OCI-LY1 (cell line): ENCODE measurements around the gene CCDC92.

Experiments used
- H2AFZ ChIP-seq: fragments of 200-600 bp; sonication (generic), shearing (Covaris generic); 2 replicates; pipeline ENCODE4 v1.6.0; 2014; ENCODE audit warnings: antibody characterized with exemption, mild to moderate bottlenecking, low read length
- H3F3A ChIP-seq: fragments of 200-600 bp; sonication (generic), shearing (Covaris generic); 2 replicates; pipeline ENCODE4 v1.6.0; 2014; ENCODE audit warnings: mild to moderate bottlenecking, antibody characterized with exemption, low read length, moderate library complexity; ENCODE audit not compliant: insufficient read depth
- H3K27ac ChIP-seq: fragments of 200-600 bp; sonication (generic); 2 replicates; pipeline ENCODE4 v1.5.1; 2014; ENCODE audit warnings: low read length, mixed run types, mild to moderate bottlenecking, low read depth; ENCODE audit not compliant: poor library complexity, severe bottlenecking
- H3K27me3 ChIP-seq: fragments of 200-600 bp; sonication (generic); 2 replicates; pipeline ENCODE4 v1.6.0; 2014; ENCODE audit warnings: antibody characterized with exemption, mild to moderate bottlenecking, low read length, moderate library complexity; ENCODE audit not compliant: insufficient read depth
- H3K36me3 ChIP-seq: fragments of 200-600 bp; sonication (generic); 2 replicates; pipeline ENCODE4 v1.6.1; 2014; ENCODE audit warnings: mild to moderate bottlenecking, antibody characterized with exemption, low read length, moderate library complexity, mixed read lengths; ENCODE audit not compliant: insufficient read depth
- H3K4me1 ChIP-seq: fragments of 200-600 bp; sonication (generic); 2 replicates; pipeline ENCODE4 v1.5.1; 2014; ENCODE audit warnings: mild to moderate bottlenecking, low read length, moderate library complexity; ENCODE audit not compliant: insufficient read depth, severe bottlenecking
- H3K4me2 ChIP-seq: fragments of 200-600 bp; sonication (generic), shearing (Covaris generic); 2 replicates; pipeline ENCODE4 v1.6.1; 2014; ENCODE audit warnings: low read length
- H3K4me3 ChIP-seq: fragments of 200-600 bp; sonication (generic); 2 replicates; pipeline ENCODE4 v1.5.1; 2014; ENCODE audit warnings: low read length, low read depth, mild to moderate bottlenecking, mixed read lengths; ENCODE audit not compliant: poor library complexity, severe bottlenecking
- H3K79me2 ChIP-seq: fragments of 200-600 bp; shearing (Covaris generic); 2 replicates; pipeline ENCODE4 v1.6.1; 2016; ENCODE audit warnings: mixed run types, low read length, mixed read lengths; ENCODE audit not compliant: insufficient read depth
- H3K9ac ChIP-seq: fragments of 200-600 bp; sonication (generic), shearing (Covaris generic); 2 replicates; pipeline ENCODE4 v1.6.1; 2014; ENCODE audit warnings: mild to moderate bottlenecking, low read length, mixed read lengths
- H3K9me2 ChIP-seq: fragments of 200-600 bp; sonication (generic), shearing (Covaris generic); 2 replicates; pipeline ENCODE4 v1.6.1; 2014; ENCODE audit warnings: low read depth, mild to moderate bottlenecking, low read length, mixed read lengths
- H3K9me3 ChIP-seq: fragments of 200-600 bp; shearing (Covaris generic); 2 replicates; pipeline ENCODE4 v1.6.1; 2014; ENCODE audit warnings: low read length, mixed read lengths
- H4K20me1 ChIP-seq: fragments of 200-600 bp; sonication (generic), shearing (Covaris generic); 2 replicates; pipeline ENCODE4 v1.6.0; 2016; ENCODE audit warnings: mild to moderate bottlenecking, low read length; ENCODE audit not compliant: insufficient read depth
- CTCF ChIP-seq: fragments of 200-600 bp; sonication (generic), shearing (Covaris generic); IDR thresholded peaks from 2 replicates; pipeline ENCODE4 v1.5.1; 2017; ENCODE audit warnings: mild to moderate bottlenecking, antibody characterized with exemption, low read length, moderate library complexity, mixed read lengths
- EZH2 ChIP-seq: fragments of 200-600 bp; sonication (generic), shearing (Covaris generic); IDR thresholded peaks from 2 replicates; pipeline ENCODE4 v1.8.0; 2017; ENCODE audit warnings: borderline replicate concordance, mixed run types, mild to moderate bottlenecking, antibody characterized with exemption, low read length, moderate library complexity, mixed read lengths

Gene CCDC92

GRCh38 chr12:124011435-124012115 is 38.9 kb upstream of the CCDC92 start:
- H3K79me2 ChIP-seq, result no peaks in the 10 kb centered on the region
- H3K4me3 ChIP-seq, result no peak overlapping the region
- peaks cover 5% of the 10 kb centered on the region for H3K4me1 ChIP-seq
- H3K9me2 ChIP-seq, result no peaks in the 10 kb centered on the region
- H3K9me3 ChIP-seq, result no peaks in the 10 kb centered on the region
- H3K4me2 ChIP-seq, result no peak overlapping the region
- peaks cover 47% of the 10 kb centered on the region for H3K36me3 ChIP-seq
- TF ChIP-seq EZH2 (no peak), CTCF (no peak)
- no peaks in the 10 kb centered on the region for H3K27me3 ChIP-seq
- H3F3A ChIP-seq, result no peaks in the 10 kb centered on the region
- H3K9ac ChIP-seq, result no peak overlapping the region
- no peak overlapping the region for H2AFZ ChIP-seq
- no peaks in the 10 kb centered on the region for H4K20me1 ChIP-seq
- H3K27ac ChIP-seq, result no peak overlapping the region

- Histone ChIP-seq H3K4me3 (no peak overlapping the region), H4K20me1 (no peaks in the 10 kb centered on the region), H3K27me3 (no peaks in the 10 kb centered on the region), H3K4me2 (no peak overlapping the region), H3K79me2 (no peaks in the 10 kb centered on the region), H2AFZ (no peak overlapping the region), H3K36me3 (peaks cover 47% of the 10 kb centered on the region), H3K9me3 (no peaks in the 10 kb centered on the region), H3K9me2 (no peaks in the 10 kb centered on the region), H3K27ac (no peak overlapping the region), H3K4me1 (peaks cover 14% of the 10 kb centered on the region), H3K9ac (no peak overlapping the region), H3F3A (no peaks in the 10 kb centered on the region)
- TF ChIP-seq CTCF (no peak), EZH2 (no peak)
These were observed 38.1 kb upstream of the CCDC92 start for GRCh38 chr12:124010687-124011086.

GRCh38 chr12:124009781-124010180 is 37.1 kb upstream of the CCDC92 start:
- Histone ChIP-seq H3K4me1 (peaks cover 22% of the 10 kb centered on the region), H3K9me2 (no peaks in the 10 kb centered on the region)

More at GRCh38 chr12:124009781-124010180, 37.1 kb upstream of the CCDC92 start:
- Histone ChIP-seq H3F3A (no peaks in the 10 kb centered on the region), H3K79me2 (no peaks in the 10 kb centered on the region), H3K4me3 (no peak overlapping the region), H3K27ac (no peak overlapping the region), H3K9ac (no peak overlapping the region), H2AFZ (no peak overlapping the region), H3K9me3 (no peaks in the 10 kb centered on the region), H3K27me3 (no peaks in the 10 kb centered on the region), H3K4me2 (no peak overlapping the region), H4K20me1 (no peaks in the 10 kb centered on the region), H3K36me3 (peaks cover 47% of the 10 kb centered on the region)
- no peak for TF ChIP-seq CTCF
- no peak for TF ChIP-seq EZH2
